H1 (cell line): ENCODE measurements around the gene SMIM38. TPM values are rescaled to one million over a fixed set of nuclear protein-coding genes. Genes with fewer than 3 reads are reported as not detected.

Experiments
- CTCF ChIA-PET: fragments of 300-600 bp; sonication (Branson Sonifier 250); formaldehyde crosslinking; loops from one replicate; lab custom pipeline; 2021; ENCODE audit not compliant: partially characterized antibody; lab: Charles Lee
- POLR2A ChIA-PET: fragments of 300-600 bp; sonication (Branson Sonifier 250); formaldehyde crosslinking; loops from one replicate; lab custom pipeline; 2021; ENCODE audit warnings: inconsistent platforms; ENCODE audit not compliant: partially characterized antibody; lab: Charles Lee
- DNase-seq, 2 experiments: peaks; one replicate each; pipeline versions ENCODE4 v3.0.0 to v3.0.0-alpha.2; 2010 to 2022; ENCODE audit warnings: low spot score in 2 of 2, low read depth in 1 of 2, mixed read lengths in 1 of 2
- FAIRE-seq: peaks from 2 replicates; lab custom pipeline; 2011; peaks lifted over from hg19 to GRCh38; lab: Jason Lieb, UNC
- H2AFZ ChIP-seq: 2 replicates; pipeline ENCODE4 v1.8.1; 2012; ENCODE audit warnings: low read length, inconsistent platforms
- H2AK5ac ChIP-seq: 2 replicates; pipeline ENCODE4 v1.6.1; 2013; ENCODE audit warnings: low read depth, low read length
- H2BK120ac ChIP-seq: replicated peaks from 2 replicates; pipeline ENCODE3; 2013; ENCODE audit warnings: low read depth, low read length, inconsistent platforms
- H2BK12ac ChIP-seq: 2 replicates; pipeline ENCODE4 v1.6.1; 2013; ENCODE audit warnings: low read depth, low read length
- H2BK15ac ChIP-seq: 2 replicates; pipeline ENCODE4 v1.6.1; 2013; ENCODE audit warnings: low read length
- H2BK20ac ChIP-seq: 2 replicates; pipeline ENCODE4 v1.6.1; 2013; ENCODE audit warnings: low read length
- H2BK5ac ChIP-seq: 2 replicates; pipeline ENCODE4 v1.6.1; 2013; ENCODE audit warnings: low read depth, low read length
- H3K14ac ChIP-seq: 2 replicates; pipeline ENCODE4 v1.6.1; 2013; ENCODE audit warnings: inconsistent platforms; ENCODE audit not compliant: insufficient read length
- H3K18ac ChIP-seq: 2 replicates; pipeline ENCODE4 v1.6.1; 2013; ENCODE audit warnings: low read length; ENCODE audit errors: extremely low read depth
- H3K23ac ChIP-seq: 2 replicates; pipeline ENCODE4 v1.6.1; 2013; ENCODE audit warnings: inconsistent platforms; ENCODE audit not compliant: insufficient read length
- H3K23me2 ChIP-seq: 2 replicates; pipeline ENCODE4 v1.6.1; 2013; ENCODE audit warnings: low read depth, low read length
- H3K27ac ChIP-seq: 2 replicates; pipeline ENCODE4 v1.6.1; 2011; ENCODE audit warnings: low read depth, low read length, inconsistent platforms
- H3K27me3 ChIP-seq, 4 experiments: replicated peaks in 1 of 4; 1 replicate in 1 of 4; 2 replicates in 3 of 4; pipeline versions ENCODE4 v1.6.1 to v1.8.1; 2011 to 2013; ENCODE audit warnings: low read length in 3 of 4, mild to moderate bottlenecking in 3 of 4, inconsistent platforms in 2 of 4, mixed read lengths in 2 of 4, moderate library complexity in 1 of 4; ENCODE audit not compliant: control insufficient read depth in 3 of 4, insufficient read depth in 3 of 4; ENCODE audit errors: extremely low read depth in 1 of 4
- H3K36me3 ChIP-seq, 4 experiments: 2 replicates each; pipeline versions ENCODE4 v1.6.1 to v1.8.1; 2011 to 2013; ENCODE audit warnings: mild to moderate bottlenecking in 4 of 4, low read length in 3 of 4, moderate library complexity in 2 of 4, control low read depth in 1 of 4, inconsistent platforms in 1 of 4; ENCODE audit not compliant: insufficient read depth in 4 of 4, control insufficient read depth in 2 of 4
- H3K4ac ChIP-seq: replicated peaks from 2 replicates; pipeline ENCODE3; 2013; ENCODE audit warnings: low read length, low read depth, mixed read lengths, inconsistent platforms; ENCODE audit not compliant: insufficient read length
- H3K4me1 ChIP-seq, 4 experiments: replicated peaks in 1 of 4; 1 replicate in 1 of 4; 2 replicates in 3 of 4; pipeline versions ENCODE4 v1.6.1 to v1.8.1; 2011 to 2013; ENCODE audit warnings: low read length in 3 of 4, inconsistent platforms in 2 of 4, mixed read lengths in 1 of 4; ENCODE audit not compliant: insufficient read depth in 4 of 4, control insufficient read depth in 3 of 4
- H3K4me2 ChIP-seq, 2 experiments: 2 replicates each; pipeline versions ENCODE4 v1.6.1 to v1.8.1; 2011 to 2013; ENCODE audit warnings: low read depth in 2 of 2, low read length in 2 of 2, control low read depth in 1 of 2, inconsistent platforms in 1 of 2, mild to moderate bottlenecking in 1 of 2; ENCODE audit not compliant: insufficient read depth in 1 of 2
- H3K4me3 ChIP-seq, 4 experiments: fragments of 200-600, 300-600 bp in 1 of 4; sonication (generic), shearing (Covaris generic), sonication (Bioruptor Twin) in 1 of 4; 2 replicates each; pipeline versions ENCODE4 v1.5.1 to v1.8.1; 2011 to 2016; ENCODE audit warnings: low read length in 4 of 4, low read depth in 3 of 4, control low read depth in 2 of 4, inconsistent platforms in 2 of 4, mild to moderate bottlenecking in 2 of 4, mixed read lengths in 1 of 4, moderate library complexity in 1 of 4; ENCODE audit not compliant: insufficient read depth in 2 of 4; ENCODE audit errors: extremely low read depth in 1 of 4
- H3K56ac ChIP-seq: replicated peaks from 2 replicates; pipeline ENCODE3; 2013; ENCODE audit warnings: low read depth, mild to moderate bottlenecking, mixed read lengths, low read length, inconsistent platforms; ENCODE audit not compliant: insufficient read length
- H3K79me1 ChIP-seq: 2 replicates; pipeline ENCODE4 v1.6.1; 2013; ENCODE audit warnings: low read depth, low read length, control low read depth
- H3K79me2 ChIP-seq, 2 experiments: 2 replicates each; pipeline versions ENCODE4 v1.6.1 to v1.8.1; 2012 to 2013; ENCODE audit warnings: low read length in 2 of 2, mild to moderate bottlenecking in 2 of 2, inconsistent platforms in 1 of 2; ENCODE audit not compliant: insufficient read depth in 2 of 2, control insufficient read depth in 1 of 2
- H3K9ac ChIP-seq, 4 experiments: replicated peaks in 1 of 4; 1 replicate in 1 of 4; 2 replicates in 3 of 4; pipeline versions ENCODE4 v1.6.1 to v1.8.1; 2011 to 2013; ENCODE audit warnings: low read depth in 3 of 4, low read length in 3 of 4, control low read depth in 2 of 4, mild to moderate bottlenecking in 2 of 4, moderate library complexity in 2 of 4, inconsistent platforms in 1 of 4; ENCODE audit errors: extremely low read depth in 1 of 4
- H3K9me3 ChIP-seq, 2 experiments: 2 replicates each; pipeline versions ENCODE4 v1.6.1 to v1.8.1; 2012 to 2013; ENCODE audit warnings: mild to moderate bottlenecking in 2 of 2, moderate library complexity in 2 of 2, control low read depth in 1 of 2, inconsistent platforms in 1 of 2, low read depth in 1 of 2, low read length in 1 of 2, mixed read lengths in 1 of 2; ENCODE audit not compliant: insufficient read depth in 2 of 2
- H4K20me1 ChIP-seq, 2 experiments: replicated peaks in 1 of 2; 2 replicates each; pipeline versions ENCODE3 to v1.8.1; 2011 to 2013; ENCODE audit warnings: inconsistent platforms in 2 of 2, low read length in 2 of 2, mild to moderate bottlenecking in 1 of 2; ENCODE audit not compliant: insufficient read depth in 2 of 2, control insufficient read depth in 1 of 2
- H4K5ac ChIP-seq: 2 replicates; pipeline ENCODE4 v1.6.1; 2013; ENCODE audit warnings: low read length, low read depth, mixed read lengths, inconsistent platforms; ENCODE audit not compliant: insufficient read length
- H4K8ac ChIP-seq: 2 replicates; pipeline ENCODE4 v1.8.0; 2013; ENCODE audit warnings: mild to moderate bottlenecking, moderate library complexity, low read length, inconsistent platforms; ENCODE audit not compliant: insufficient read depth; ENCODE audit errors: extremely low read depth
- H4K91ac ChIP-seq: replicated peaks from 2 replicates; pipeline ENCODE3; 2013; ENCODE audit warnings: low read length, mixed read lengths, inconsistent platforms; ENCODE audit not compliant: insufficient read length
- MAFK ChIP-seq: IDR thresholded peaks from 2 replicates; pipeline ENCODE4 v1.6.1; 2012; ENCODE audit warnings: low read depth, mild to moderate bottlenecking, improper control_type of control experiment, low read length
- SP4 ChIP-seq: IDR thresholded peaks from 2 replicates; pipeline ENCODE4 v1.6.1; 2012; ENCODE audit warnings: low read length, inconsistent platforms
- WGBS, 2 experiments: shearing (Covaris generic) in 1 of 2; methylation state at CpG; one replicate each; pipeline versions ENCODE4 v1.1.6 to v1.1.7; 2013 to 2015; ENCODE audit warnings: low lambda C conversion rate in 2 of 2, mixed read lengths in 2 of 2, inconsistent platforms in 1 of 2, low coverage in 1 of 2, missing lambda C conversion rate in 1 of 2; ENCODE audit not compliant: insufficient replicate concordance in 2 of 2, insufficient coverage in 1 of 2, insufficient read length in 1 of 2; ENCODE audit errors: extremely low coverage in 1 of 2, missing lambda C conversion rate in 1 of 2; 5-methylcytosine and 5-hydroxymethylcytosine counted together
- polyA plus RNA-seq, 7 experiments: library from polyadenylated mRNA; depleted of rRNA in 3 of 7; stranded (reverse) in 5 of 7; unstranded in 2 of 7; fragments of >200 nt in 5 of 7; fragments of 200-250 nt in 2 of 7; gene quantifications; 1 replicate in 5 of 7; 2 replicates in 1 of 7; 4 replicates in 1 of 7; pipeline versions ENCODE4 v1.2.1 to v1.2.3, GENCODE V29; 2011 to 2013; ENCODE audit warnings: missing spikeins in 2 of 7, mixed read lengths in 2 of 7
- total RNA-seq: library from RNA; stranded (reverse); fragmentation: NEBNext Ultra II Directional; extraction: Animal tissue kit (Norgen Biotek cat#: 25700); gene quantifications from 2 replicates; pipeline ENCODE4 v1.2.1, GENCODE V29; 2021

SMIM38 gene
- total and polyA plus RNA-seq, 2 of the 8 experiments (the other 6 are each of a cell fraction or from before 2014, with no cell fraction given), result 0.17 to 0.20 TPM

DNA sequence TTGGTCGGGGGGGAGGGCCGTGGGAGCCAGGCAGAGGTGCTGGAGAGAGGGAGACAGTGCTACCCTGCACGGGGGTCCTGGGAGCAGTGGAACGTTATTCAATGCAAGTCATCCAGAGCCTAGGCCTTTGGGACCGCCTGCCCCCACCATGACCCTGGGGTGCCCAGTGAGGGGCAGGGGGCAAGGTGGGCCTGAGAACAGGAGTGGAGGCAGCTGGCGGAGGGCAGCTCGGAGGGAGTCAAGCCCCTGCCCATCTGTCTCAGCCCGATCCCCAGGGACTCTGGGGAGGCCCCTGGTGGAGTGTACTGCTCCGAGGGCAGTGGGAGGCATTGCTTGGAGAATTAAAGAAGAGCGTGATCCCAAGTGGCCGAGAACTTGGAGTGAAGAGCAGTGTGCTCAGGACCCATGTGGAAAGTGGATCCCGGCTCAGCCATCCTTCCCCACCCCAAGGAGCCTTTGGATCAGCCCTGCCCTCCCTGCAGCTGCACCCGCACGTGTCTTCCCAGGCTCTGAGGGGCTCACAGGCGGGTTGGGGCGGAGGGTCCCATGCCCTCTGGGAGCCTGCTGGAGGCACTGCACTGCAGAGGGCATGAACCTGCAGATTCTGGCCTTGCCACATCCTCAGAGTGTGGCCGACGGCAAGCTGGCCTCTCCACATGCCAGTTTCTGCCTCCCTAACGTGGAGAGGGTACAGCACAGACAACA lies 34.0 kb upstream of the SMIM38 start:
- WGBS, 2 experiments, result 73% methylated on average over 18 of the region's 19 CpGs; no CpG with 5 or more reads in 1 of the 2 experiments
- H3K9ac ChIP-seq, result no peak overlapping the region

More for the DNA sequence above, 34.0 kb upstream of the SMIM38 start:
- H3K14ac ChIP-seq, result no peak overlapping the region
- peak overlapping the region; percentile 99 for H2BK12ac ChIP-seq
- peak overlapping the region; percentile 25 for H2BK120ac ChIP-seq
- no peak overlapping the region for H3K4ac ChIP-seq
- peak overlapping the region; percentile 99 for H2BK20ac ChIP-seq
- peak overlapping the region; percentile 31; the same call in 1 of the 2 replicates for H2BK15ac ChIP-seq
- no peaks in the 10 kb centered on the region; a peak in 2 of 4 replicates for H3K9me3 ChIP-seq
- no peaks in the 10 kb centered on the region for H3K36me3 ChIP-seq
- peak overlapping the region; percentile 92 for H3K18ac ChIP-seq
- FAIRE-seq (no peak), DNase-seq (no peak)
- H4K20me1 ChIP-seq, result no peaks in the 10 kb centered on the region
- H3K27me3 ChIP-seq, result peaks cover 0 to 4% (median under 1%) of the 10 kb centered on the region in 4 experiments; a peak in 3 of 7 replicates
- H4K91ac ChIP-seq, result peak overlapping the region; percentile 89
- H3K79me2 ChIP-seq, result no peaks in the 10 kb centered on the region
- no peak overlapping the region for H4K5ac ChIP-seq
- peaks cover 0 to 26% (median 18%) of the 10 kb centered on the region in 4 experiments; a peak in 6 of 7 replicates for H3K4me1 ChIP-seq
- peak overlapping the region in 1 of 2 experiments; percentile 62; a peak in 1 of 4 replicates for H3K4me2 ChIP-seq
- peak overlapping the region; percentile 87; the same call in 1 of the 2 replicates for H2BK5ac ChIP-seq
- peaks cover 3% of the 10 kb centered on the region; the same call in 1 of the 2 replicates for H3K23me2 ChIP-seq
- ChIA-PET CTCF (interaction anchor here (0.9 to 3.9 kb wide), 4 partner anchors 10 to 548 kb away, joined by 4 to 20 read pairs (median 6); no protein-coding TSS in a partner anchor), POLR2A (interaction anchor here (0.9 to 2.8 kb wide), 2 partner anchors 10 to 17 kb away, joined by 3 to 13 read pairs; no protein-coding TSS in a partner anchor)
- no peak overlapping the region for H2AFZ ChIP-seq
- no peak overlapping the region for H3K23ac ChIP-seq
- no peak for TF ChIP-seq MAFK
- no peak for TF ChIP-seq SP4
- no peaks in the 10 kb centered on the region for H3K79me1 ChIP-seq
- no peak overlapping the region for H3K27ac ChIP-seq
- H3K56ac ChIP-seq, result no peak overlapping the region
- no peak overlapping the region for H3K4me3 ChIP-seq
- 0 out of 2 replicates have a peak overlapping the region, but pooled peaks have one; percentile 82 for H2AK5ac ChIP-seq
- peak overlapping the region; percentile 39; the same call in 1 of the 2 replicates for H4K8ac ChIP-seq
